HEK293T (cell line): ENCODE measurements around the gene TMEM165.

Experiments used
- ELF4 ChIP-seq: fragments of 450-650 bp; IDR thresholded peaks from 2 replicates; pipeline ENCODE4 v1.6.1; 2017; ENCODE audit warnings: antibody characterized with exemption
- FOXK2 ChIP-seq: fragments of 450-650 bp; IDR thresholded peaks from 2 replicates; pipeline ENCODE4 v1.6.1; 2016; ENCODE audit warnings: mild to moderate bottlenecking
- LEF1 ChIP-seq: fragments of 450-650 bp; IDR thresholded peaks from 2 replicates; pipeline ENCODE4 v1.6.1; 2017; ENCODE audit warnings: mild to moderate bottlenecking, borderline replicate concordance
- SP1 ChIP-seq: fragments of 450-650 bp; IDR thresholded peaks from 2 replicates; pipeline ENCODE4 v1.6.1; 2017

DNA sequence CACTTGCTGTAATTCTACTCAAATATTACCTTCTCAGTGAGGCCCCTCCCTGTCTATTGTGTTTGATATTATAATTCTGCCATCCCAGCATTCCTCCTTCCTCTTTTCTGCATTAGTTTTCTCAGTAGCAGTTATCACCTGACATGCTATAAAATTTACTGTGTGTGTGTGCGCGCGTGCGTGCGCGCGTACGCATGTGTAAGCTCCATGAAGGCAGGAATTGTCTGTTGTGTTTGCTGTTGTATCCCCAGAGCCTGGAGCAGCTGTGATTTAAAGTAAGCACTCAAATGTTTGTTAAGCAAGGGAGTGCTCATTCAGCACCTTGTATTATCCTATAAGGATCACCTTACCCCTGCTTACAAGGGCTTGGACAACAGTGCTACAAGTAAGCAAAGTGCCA, 41.1 kb upstream of the TMEM165 start:
- no peak for TF ChIP-seq SP1
- no peak for TF ChIP-seq ELF4
- TF ChIP-seq FOXK2 = no peak
- no peak for TF ChIP-seq LEF1
